ENCODE measurements around the gene EYS. TPM values are rescaled to one million over a fixed set of nuclear protein-coding genes. Genes with fewer than 3 reads are reported as not detected.
"Not testable (repeated sequence)": the region's sequence is repeated elsewhere in the genome, so short reads cannot be mapped to it uniquely, and the experiment has no call there.

EYS gene
- polyA plus RNA-seq, 3 donors, result 0.69 to 0.79 (median 0.70) TPM

DNA sequence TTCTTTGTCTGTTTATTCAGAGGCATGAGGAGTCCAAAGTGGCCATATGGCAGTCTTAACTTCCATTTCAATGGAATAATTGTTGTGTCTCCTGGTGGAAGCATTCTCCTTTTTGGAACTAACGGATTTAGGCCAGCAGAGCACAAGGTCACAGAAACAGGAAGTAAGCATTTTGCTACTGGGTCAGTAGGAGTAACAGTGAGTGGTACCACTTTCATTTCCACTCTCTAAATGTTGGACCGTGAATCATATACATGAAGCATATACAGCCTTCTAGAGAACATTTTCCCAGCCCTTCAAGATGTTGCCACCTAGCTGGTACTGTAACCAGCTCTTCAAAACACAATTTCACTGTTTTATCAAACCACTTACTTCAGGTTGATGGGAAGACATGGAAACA lies 182.8 kb downstream of the EYS start:
- DNase-seq (ENCODE audit: extremely low read depth in 1 of 11, low read depth in 9 of 11, low spot score in 4 of 11), result no peak

DNA sequence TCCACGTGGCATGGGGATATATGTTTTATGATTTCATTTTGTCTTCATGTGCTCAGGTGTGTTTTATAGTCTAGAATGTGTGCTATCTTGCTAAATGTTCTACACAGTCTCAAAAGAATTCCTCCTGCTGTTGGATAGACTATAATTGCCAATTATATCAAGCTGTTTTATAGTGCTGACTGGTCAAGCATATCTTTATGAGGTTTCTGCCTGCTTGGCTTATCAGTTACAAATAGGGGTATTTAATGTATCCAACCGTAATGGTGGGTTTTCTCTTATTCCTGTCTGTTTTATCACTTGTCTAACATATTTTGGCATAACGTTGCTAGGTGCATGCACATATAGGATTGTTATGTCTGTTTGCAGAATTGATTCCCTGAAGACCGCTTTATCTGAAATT lies 201.3 kb downstream of the EYS start:
- no peak for DNase-seq (ENCODE audit: extremely low read depth in 1 of 11, low read depth in 9 of 11, low spot score in 4 of 11)

DNA sequence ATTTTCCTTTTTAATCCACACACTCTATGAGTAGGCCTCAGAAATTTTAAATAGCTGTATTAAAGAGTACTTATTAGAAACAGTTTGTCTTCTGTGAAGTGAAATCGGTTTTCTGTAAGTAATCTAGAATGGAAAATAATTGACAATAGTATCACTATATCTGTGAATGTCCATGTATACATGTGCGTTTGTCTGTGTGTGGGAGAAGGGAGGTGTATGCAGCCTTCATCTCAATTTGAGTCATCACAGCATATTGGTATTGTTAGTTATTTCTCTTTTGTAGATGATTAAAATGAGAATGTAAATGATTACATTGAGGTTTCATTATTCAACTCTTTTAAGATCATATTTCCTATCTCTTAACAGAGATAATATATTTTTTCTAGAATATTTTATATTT lies 206.0 kb downstream of the EYS start:
- no peak for DNase-seq (ENCODE audit: extremely low read depth in 1 of 11, low read depth in 9 of 11, low spot score in 4 of 11)

DNA sequence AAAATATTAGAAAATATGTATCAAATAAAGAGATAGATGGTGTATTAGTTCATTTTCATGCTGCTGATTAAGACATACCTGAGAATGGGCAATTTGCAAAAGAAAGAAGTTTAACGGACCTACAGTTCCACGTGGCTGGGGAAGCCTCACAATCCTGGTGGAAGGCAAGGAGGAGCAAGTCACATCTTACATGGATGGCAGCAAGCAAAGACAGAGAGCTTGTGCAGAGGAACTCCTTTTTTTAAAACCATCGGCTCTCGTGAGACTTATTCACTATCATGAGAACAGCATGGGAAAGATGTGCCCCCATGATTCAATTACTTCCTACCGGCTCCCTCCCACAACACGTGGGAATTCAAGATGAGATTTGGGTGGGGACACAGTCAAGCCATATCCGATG lies 223.4 kb downstream of the EYS start:
- not testable (repeated sequence) for DNase-seq (ENCODE audit: extremely low read depth in 1 of 11, low read depth in 9 of 11, low spot score in 4 of 11)

- no peak for DNase-seq (ENCODE audit: extremely low read depth in 1 of 11, low read depth in 9 of 11, low spot score in 4 of 11)
These were observed 237.4 kb downstream of the EYS start for GRCh38 chr6:65469650-65470049.

DNA sequence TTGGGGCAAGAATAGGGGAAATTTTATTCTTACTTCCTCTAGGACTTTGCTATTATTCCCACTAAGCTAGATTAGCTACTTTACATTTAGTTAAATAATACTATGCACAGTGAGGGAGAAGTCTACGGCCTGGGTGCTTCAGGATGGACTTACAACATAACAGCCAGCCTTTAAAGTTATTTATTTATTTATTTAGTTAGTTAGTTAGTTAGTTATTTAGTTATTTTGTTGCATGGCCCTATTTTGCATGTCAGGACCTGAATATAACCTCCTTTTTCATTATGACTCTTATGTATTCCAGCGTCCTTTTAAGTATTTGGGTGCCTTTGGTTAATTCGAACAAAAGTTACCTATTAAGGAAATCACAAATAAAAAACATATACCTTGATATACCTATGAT lies 238.7 kb downstream of the EYS start:
- DNase-seq (ENCODE audit: extremely low read depth in 1 of 11, low read depth in 9 of 11, low spot score in 4 of 11), result no peak

- DNase-seq (ENCODE audit: extremely low read depth in 1 of 11, low read depth in 9 of 11, low spot score in 4 of 11), result no peak
These were observed 245.9 kb downstream of the EYS start for GRCh38 chr6:65461121-65461520.

- no peak for DNase-seq (ENCODE audit: extremely low read depth in 1 of 11, low read depth in 9 of 11, low spot score in 4 of 11)
These were observed 254.7 kb downstream of the EYS start for GRCh38 chr6:65452333-65452732.

GRCh38 chr6:65450451-65450850 lies 256.6 kb downstream of the EYS start:
- DNase-seq (ENCODE audit: extremely low read depth in 1 of 11, low read depth in 9 of 11, low spot score in 4 of 11), result no peak

- no peak for DNase-seq (ENCODE audit: extremely low read depth in 1 of 11, low read depth in 9 of 11, low spot score in 4 of 11)
These were observed 257.1 kb downstream of the EYS start for GRCh38 chr6:65449926-65450325.

GRCh38 chr6:65448866-65449265 lies 258.2 kb downstream of the EYS start:
- no peak for DNase-seq (ENCODE audit: extremely low read depth in 1 of 11, low read depth in 9 of 11, low spot score in 4 of 11)

DNA sequence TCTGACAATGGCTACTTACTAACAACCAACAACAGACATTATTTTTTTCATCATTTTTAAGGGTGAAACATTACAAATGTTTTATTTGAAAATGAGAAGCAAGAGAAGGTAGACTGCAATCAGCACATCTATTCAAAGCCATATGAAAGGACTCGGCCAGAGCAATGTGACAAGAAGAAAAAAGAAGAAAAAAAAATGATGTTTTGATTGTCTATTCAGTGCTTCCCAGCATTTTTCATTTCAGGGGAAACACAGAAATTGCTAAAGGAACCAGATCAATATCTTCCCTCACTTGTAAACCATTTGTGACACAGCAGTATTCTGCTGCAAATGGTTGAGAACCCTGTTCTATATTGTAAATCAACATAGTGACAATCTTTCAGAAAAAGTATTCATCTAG lies 270.7 kb downstream of the EYS start:
- DNase-seq (ENCODE audit: extremely low read depth in 1 of 11, low read depth in 9 of 11, low spot score in 4 of 11), result no peak

DNA sequence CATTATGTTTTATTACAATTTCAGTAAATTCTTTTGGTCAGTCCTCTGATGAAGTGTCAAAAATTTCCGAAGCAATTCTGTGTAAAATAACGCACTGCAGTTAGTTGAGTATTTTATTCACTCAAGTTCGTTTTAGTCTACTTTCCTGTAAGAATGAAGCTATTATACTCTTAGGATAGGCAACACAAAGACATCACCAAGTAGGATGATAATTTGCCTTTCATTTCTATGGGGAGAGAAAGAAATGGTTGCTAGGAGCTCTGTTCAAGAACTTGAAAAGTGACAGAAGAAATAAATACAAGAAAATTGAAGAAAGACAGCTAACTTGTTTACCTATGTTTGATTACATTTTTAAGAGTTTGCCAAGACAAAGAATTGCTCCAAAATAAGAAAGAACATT lies 290.4 kb downstream of the EYS start:
- DNase-seq (ENCODE audit: extremely low read depth in 1 of 11, low read depth in 9 of 11, low spot score in 4 of 11), result no peak

DNA sequence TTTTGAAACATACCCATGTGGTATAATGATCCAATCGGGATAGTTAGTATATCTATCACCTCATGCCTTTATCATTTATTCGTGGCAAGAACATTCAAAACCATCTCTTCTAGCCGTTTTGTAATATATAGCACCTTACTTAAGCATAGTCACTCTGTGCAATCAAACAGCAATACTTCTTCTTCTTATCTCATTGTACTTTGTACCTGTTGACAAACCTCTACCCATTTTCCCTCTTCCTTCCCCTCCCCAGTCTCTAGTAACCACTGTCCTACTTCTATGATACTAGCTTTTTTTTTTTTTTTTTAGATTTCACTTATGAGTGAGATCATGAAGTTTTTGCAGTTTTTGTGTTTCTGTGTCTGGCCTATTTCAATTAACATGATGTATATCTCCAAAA lies 296.7 kb downstream of the EYS start:
- DNase-seq (ENCODE audit: extremely low read depth in 1 of 11, low read depth in 9 of 11, low spot score in 4 of 11), result no peak

DNA sequence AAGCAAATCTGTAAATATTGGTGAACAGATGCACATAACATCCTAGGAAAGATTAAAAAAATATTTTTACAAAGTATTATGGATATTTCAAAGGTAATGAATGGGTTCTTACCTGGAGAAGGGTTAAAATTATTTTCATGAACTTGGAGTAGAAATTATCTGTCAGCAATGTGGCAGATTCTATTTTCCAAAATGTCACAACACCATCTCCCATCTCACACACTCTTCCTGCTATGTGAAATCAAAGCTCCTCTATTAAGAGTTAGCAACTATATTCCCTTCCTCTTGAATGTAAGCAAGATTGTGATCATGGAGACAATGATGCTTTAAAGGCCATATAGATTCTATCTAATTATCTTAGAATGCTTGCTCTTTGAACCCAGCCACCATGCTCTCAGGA lies 304.5 kb downstream of the EYS start:
- DNase-seq (ENCODE audit: extremely low read depth in 1 of 11, low read depth in 9 of 11, low spot score in 4 of 11), result no peak

GRCh38 chr6:65399355-65400084 lies 307.5 kb downstream of the EYS start:
- no peak for DNase-seq (ENCODE audit: extremely low read depth in 1 of 11, low read depth in 9 of 11, low spot score in 4 of 11)

GRCh38 chr6:65398851-65399250 lies 308.2 kb downstream of the EYS start:
- DNase-seq (ENCODE audit: extremely low read depth in 1 of 11, low read depth in 9 of 11, low spot score in 4 of 11), result no peak

DNA sequence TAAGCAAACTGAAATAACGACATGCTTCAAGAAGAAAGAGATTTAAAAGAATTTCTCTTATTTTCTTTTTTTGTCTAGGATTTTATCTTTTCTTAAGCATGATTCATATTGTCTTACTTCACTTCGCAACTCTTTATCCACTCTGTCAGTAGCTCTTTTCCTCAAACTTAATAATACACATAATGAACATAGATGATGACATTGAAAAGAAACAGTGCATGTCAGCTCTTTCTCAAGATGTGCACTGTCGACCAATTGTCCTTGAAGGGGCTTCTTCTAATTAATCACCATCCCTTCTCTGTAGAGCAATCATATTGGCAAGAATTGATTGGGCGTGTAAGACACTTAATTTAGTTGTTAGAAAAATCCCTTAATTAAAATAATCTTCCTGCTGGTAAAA lies 356.5 kb downstream of the EYS start:
- no peak for DNase-seq (ENCODE audit: extremely low read depth in 1 of 11, low read depth in 9 of 11, low spot score in 4 of 11)

DNA sequence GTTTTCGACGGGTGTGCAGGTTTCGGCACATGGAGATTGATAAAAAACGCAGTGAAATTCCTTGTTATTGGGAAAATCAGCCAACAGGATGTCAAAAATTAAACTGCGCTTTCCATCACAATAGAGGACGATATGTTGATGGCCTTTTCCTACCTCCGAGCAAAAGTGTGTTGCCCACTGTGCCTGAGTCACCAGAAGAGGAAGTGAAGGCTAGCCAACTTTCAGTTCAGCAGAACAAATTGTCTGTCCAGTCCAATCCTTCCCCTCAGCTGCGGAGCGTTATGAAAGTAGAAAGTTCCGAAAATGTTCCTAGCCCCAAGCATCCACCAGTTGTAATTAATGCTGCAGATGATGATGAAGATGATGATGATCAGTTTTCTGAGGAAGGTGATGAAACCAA lies 404.4 kb downstream of the EYS start:
- DNase-seq (ENCODE audit: extremely low read depth in 1 of 11, low read depth in 9 of 11, low spot score in 4 of 11), result not testable (repeated sequence)

DNA sequence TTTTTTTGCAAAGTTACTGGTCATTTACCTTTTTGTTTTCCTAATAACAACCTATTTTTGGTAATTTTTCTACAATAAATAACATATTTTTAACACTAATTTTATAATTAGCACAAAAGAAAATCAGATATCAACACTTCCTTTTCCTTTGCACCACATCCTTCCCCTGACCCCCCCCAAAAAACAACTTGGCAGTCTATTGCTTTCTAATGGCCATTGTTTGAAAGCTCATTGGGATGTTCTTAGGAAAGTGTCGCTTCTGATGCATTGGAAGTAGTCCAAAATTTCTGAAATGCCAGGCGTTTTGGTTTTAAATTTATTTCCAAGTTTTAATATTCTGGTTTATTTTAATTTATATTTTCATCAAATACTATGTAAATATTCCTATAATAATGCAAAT lies 407.8 kb downstream of the EYS start:
- DNase-seq (ENCODE audit: extremely low read depth in 1 of 11, low read depth in 9 of 11, low spot score in 4 of 11), result no peak

- no peak for DNase-seq (ENCODE audit: extremely low read depth in 1 of 11, low read depth in 9 of 11, low spot score in 4 of 11)
These were observed 411.2 kb downstream of the EYS start for GRCh38 chr6:65295812-65296211.

GRCh38 chr6:65289491-65289890 lies 417.5 kb downstream of the EYS start:
- DNase-seq (ENCODE audit: extremely low read depth in 1 of 11, low read depth in 9 of 11, low spot score in 4 of 11), result no peak
